Thyroid gland (tissue), 4 donors: Measurements from ENCODE around the gene CNTROB.

Source experiments
- POLR2A ChIP-seq, 2 donors: fragments of 450-650 bp; IDR thresholded peaks; one replicate each; pipeline ENCODE4 v1.6.1; 2017; ENCODE audit warnings: antibody characterized with exemption in 2 of 2, mild to moderate bottlenecking in 2 of 2, moderate library complexity in 1 of 2
- TF ChIP-seq, protein P1 (sequence below), 6 experiments: fragments of 200-600 bp in 3 of 6; fragments of 450-650 bp in 3 of 6; sonication (generic) in 3 of 6; IDR thresholded peaks; one replicate each; pipeline ENCODE4 v1.5.1; 2016 to 2019; ENCODE audit warnings: antibody characterized with exemption in 6 of 6, mild to moderate bottlenecking in 2 of 6, inconsistent platforms in 1 of 6, moderate library complexity in 1 of 6

DNA sequence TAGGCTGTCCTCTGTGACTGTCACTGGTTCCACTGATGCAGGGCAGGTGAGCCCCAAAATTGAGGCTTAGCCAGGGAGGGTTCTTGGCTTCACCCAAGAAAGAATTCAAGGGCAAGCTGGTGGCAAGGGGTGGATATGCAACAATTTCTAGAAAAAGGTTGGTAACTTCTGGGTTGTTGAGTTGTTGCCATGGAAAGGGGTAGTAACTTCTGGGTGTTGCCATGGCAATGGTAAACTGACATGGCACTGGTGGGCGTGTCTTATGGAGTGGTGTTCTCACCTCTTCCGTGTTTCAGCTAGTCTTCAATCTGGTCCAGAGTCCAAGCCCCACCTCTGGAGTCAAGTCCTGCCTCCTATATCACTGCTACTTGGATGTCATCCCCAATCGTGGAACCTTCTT lies 60.9 kb downstream of the CNTROB start:
- TF ChIP-seq, protein P1, sequence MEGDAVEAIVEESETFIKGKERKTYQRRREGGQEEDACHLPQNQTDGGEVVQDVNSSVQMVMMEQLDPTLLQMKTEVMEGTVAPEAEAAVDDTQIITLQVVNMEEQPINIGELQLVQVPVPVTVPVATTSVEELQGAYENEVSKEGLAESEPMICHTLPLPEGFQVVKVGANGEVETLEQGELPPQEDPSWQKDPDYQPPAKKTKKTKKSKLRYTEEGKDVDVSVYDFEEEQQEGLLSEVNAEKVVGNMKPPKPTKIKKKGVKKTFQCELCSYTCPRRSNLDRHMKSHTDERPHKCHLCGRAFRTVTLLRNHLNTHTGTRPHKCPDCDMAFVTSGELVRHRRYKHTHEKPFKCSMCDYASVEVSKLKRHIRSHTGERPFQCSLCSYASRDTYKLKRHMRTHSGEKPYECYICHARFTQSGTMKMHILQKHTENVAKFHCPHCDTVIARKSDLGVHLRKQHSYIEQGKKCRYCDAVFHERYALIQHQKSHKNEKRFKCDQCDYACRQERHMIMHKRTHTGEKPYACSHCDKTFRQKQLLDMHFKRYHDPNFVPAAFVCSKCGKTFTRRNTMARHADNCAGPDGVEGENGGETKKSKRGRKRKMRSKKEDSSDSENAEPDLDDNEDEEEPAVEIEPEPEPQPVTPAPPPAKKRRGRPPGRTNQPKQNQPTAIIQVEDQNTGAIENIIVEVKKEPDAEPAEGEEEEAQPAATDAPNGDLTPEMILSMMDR (IDR thresholded peaks at IDR 0.05), result no peak
- TF ChIP-seq POLR2A (IDR thresholded peaks at IDR 0.05), result no peak
